HFF-Myc (cell line): Measurements from ENCODE around the gene DOC2A.

ENCODE experiments used
- DNase-seq: peaks from one replicate; pipeline ENCODE4 v3.0.0-alpha.2; 2011; ENCODE audit warnings: low read depth; ENCODE audit errors: extremely low read depth
- H3K4me3 ChIP-seq: replicated peaks from 2 replicates; pipeline ENCODE4 v1.5.1; 2011; ENCODE audit warnings: low read depth, mild to moderate bottlenecking, control low read depth, low read length
- CTCF ChIP-seq: IDR thresholded peaks from 2 replicates; pipeline ENCODE4 v1.5.1; 2012; ENCODE audit warnings: mild to moderate bottlenecking, low read depth, low read length, control low read depth; ENCODE audit errors: missing control alignments

Gene DOC2A

GRCh38 chr16:30010844-30011713, at the start of gene DOC2A:
TSS of gene DOC2A (minus strand) at chr16:30011027. CDS start at chr16:30010222, 805 bp downstream.
- DNase-seq, result no peak
- no peak for TF ChIP-seq CTCF

GRCh38 chr16:30060346-30060745, 49.5 kb upstream of the DOC2A start:
- DNase-seq, result no peak
- H3K4me3 ChIP-seq, result no peak overlapping the region
- no peak for TF ChIP-seq CTCF

More at GRCh38 chr16:30010844-30011713, at the start of gene DOC2A:
- H3K4me3 ChIP-seq, result peak within 1 kb of the TSS; percentile 38

GRCh38 chr16:30054959-30055553, 44.2 kb upstream of the DOC2A start:
- H3K4me3 ChIP-seq, result peak overlapping the region; percentile 92; the same call in 1 of the 2 replicates
- no peak for DNase-seq
- TF ChIP-seq CTCF, result peak; percentile 77

GRCh38 chr16:30054451-30054850, 43.6 kb upstream of the DOC2A start:
- no peak for DNase-seq
- no peak for TF ChIP-seq CTCF
- H3K4me3 ChIP-seq, result peak overlapping the region; percentile 92; the same call in 1 of the 2 replicates

GRCh38 chr16:30053376-30054015, 42.7 kb upstream of the DOC2A start:
- no peak for DNase-seq
- H3K4me3 ChIP-seq, result peak overlapping the region; percentile 92

More at GRCh38 chr16:30053376-30054015, 42.7 kb upstream of the DOC2A start:
- no peak for TF ChIP-seq CTCF
